Erythroblast (primary cell): Measurements from ENCODE around the gene PTEN.

Experiments used
- GATA1 ChIP-seq: IDR thresholded peaks from 2 replicates; pipeline ENCODE4 v1.6.1; 2011; ENCODE audit warnings: low read depth, mild to moderate bottlenecking, control low read depth, low read length, moderate library complexity
- POLR2A ChIP-seq: IDR thresholded peaks from 2 replicates; pipeline ENCODE4 v1.6.1; 2011; ENCODE audit warnings: mild to moderate bottlenecking, low read length

GRCh38 chr10:87928996-87929395, 65.6 kb downstream of the PTEN start:
- TF ChIP-seq POLR2A (no peak), GATA1 (no peak)
